ENCODE results near the gene OR2A2.
A peak's percentile ranks its signal among the peaks of the same experiment; 100 is the strongest.

Gene OR2A2

GRCh38 chr7:144109283-144109682, at the start of gene OR2A2:
OR2A2 (plus strand) TSS chr7:144109583; CDS start chr7:144109583, 0 bp downstream.
- in situ Hi-C loops (cut with MboI; ENCODE audit: low sequenced_read_pairs, unreplicated experiment): no loop called here
- DNase-seq (ENCODE audit: low spot score): no peak
- TF ChIP-seq CTCF (IDR thresholded peaks at IDR 0.05; ENCODE audit: borderline replicate concordance, control extremely low read depth, extremely low read depth, insufficient read depth, missing control alignments): no peak

- in situ Hi-C loops (cut with MboI; ENCODE audit: low sequenced_read_pairs, unreplicated experiment): no loop called here
- TF ChIP-seq CTCF (IDR thresholded peaks at IDR 0.05; ENCODE audit: borderline replicate concordance, control extremely low read depth, extremely low read depth, insufficient read depth, missing control alignments): peak; percentile 20
- DNase-seq (ENCODE audit: low spot score): no peak
Observed at GRCh38 chr7:144063710-144064109, 45.7 kb upstream of the OR2A2 start.

GRCh38 chr7:144069511-144069910, 39.9 kb upstream of the OR2A2 start, which contains the start of gene OR2A25:
OR2A25 (plus strand) TSS chr7:144069811; CDS start chr7:144074220, 4,409 bp downstream.
- in situ Hi-C loops (cut with MboI; ENCODE audit: low sequenced_read_pairs, unreplicated experiment): no loop called here
- DNase-seq (ENCODE audit: low spot score): no peak
- no peak for TF ChIP-seq CTCF (IDR thresholded peaks at IDR 0.05; ENCODE audit: borderline replicate concordance, control extremely low read depth, extremely low read depth, insufficient read depth, missing control alignments)

GRCh38 chr7:144069953-144070352, 39.4 kb upstream of the OR2A2 start:
- in situ Hi-C loops (cut with MboI; ENCODE audit: low sequenced_read_pairs, unreplicated experiment): no loop called here
- no peak for TF ChIP-seq CTCF (IDR thresholded peaks at IDR 0.05; ENCODE audit: borderline replicate concordance, control extremely low read depth, extremely low read depth, insufficient read depth, missing control alignments)
- DNase-seq (ENCODE audit: low spot score): no peak

GRCh38 chr7:144074374-144074773, 35.0 kb upstream of the OR2A2 start:
- no peak for DNase-seq (ENCODE audit: low spot score)
- TF ChIP-seq CTCF (IDR thresholded peaks at IDR 0.05; ENCODE audit: borderline replicate concordance, control extremely low read depth, extremely low read depth, insufficient read depth, missing control alignments): no peak
- in situ Hi-C loops (cut with MboI; ENCODE audit: low sequenced_read_pairs, unreplicated experiment): no loop called here

- in situ Hi-C loops (cut with MboI; ENCODE audit: low sequenced_read_pairs, unreplicated experiment): no loop called here
- TF ChIP-seq CTCF (IDR thresholded peaks at IDR 0.05; ENCODE audit: borderline replicate concordance, control extremely low read depth, extremely low read depth, insufficient read depth, missing control alignments): no peak
Observed at GRCh38 chr7:144085978-144086377, 23.4 kb upstream of the OR2A2 start, which contains the start of gene OR2A12. OR2A12 (plus strand) TSS chr7:144086278; CDS start chr7:144095108, 8,830 bp downstream.

More at GRCh38 chr7:144085978-144086377, 23.4 kb upstream of the OR2A2 start, which contains the start of gene OR2A12:
- DNase-seq (ENCODE audit: low spot score): no peak
